ENCODE data around the gene MSH3.

The MSH3 gene

DNA sequence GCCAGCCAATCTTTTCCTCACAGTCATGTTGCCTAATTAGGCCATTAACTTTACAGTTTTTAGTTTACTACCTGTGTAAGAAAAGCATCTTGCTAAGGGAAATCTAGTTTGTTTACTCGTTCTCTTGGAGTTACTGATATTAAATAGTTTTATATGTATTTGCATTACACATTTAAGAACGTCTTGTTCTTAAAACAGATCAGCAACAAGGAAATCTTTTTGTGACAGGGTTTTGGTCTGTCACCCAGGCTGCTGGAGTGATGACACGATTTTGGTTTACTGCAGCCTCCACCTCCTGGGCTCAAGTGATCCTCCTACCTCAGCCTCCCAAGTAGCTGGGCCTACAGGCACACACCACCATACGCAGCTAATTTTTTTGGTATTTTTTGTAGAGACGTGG, 29.2 kb upstream of the MSH3 start:
- no peak overlapping the region for H3K27ac ChIP-seq (ENCODE audit: low read length)
- no peaks in the 10 kb centered on the region for H3K4me1 ChIP-seq (ENCODE audit: control insufficient read depth, low read depth, low read length)
- peaks cover 6% of the 10 kb centered on the region for H3K36me3 ChIP-seq (ENCODE audit: control insufficient read depth, low read depth, low read length)

DNA sequence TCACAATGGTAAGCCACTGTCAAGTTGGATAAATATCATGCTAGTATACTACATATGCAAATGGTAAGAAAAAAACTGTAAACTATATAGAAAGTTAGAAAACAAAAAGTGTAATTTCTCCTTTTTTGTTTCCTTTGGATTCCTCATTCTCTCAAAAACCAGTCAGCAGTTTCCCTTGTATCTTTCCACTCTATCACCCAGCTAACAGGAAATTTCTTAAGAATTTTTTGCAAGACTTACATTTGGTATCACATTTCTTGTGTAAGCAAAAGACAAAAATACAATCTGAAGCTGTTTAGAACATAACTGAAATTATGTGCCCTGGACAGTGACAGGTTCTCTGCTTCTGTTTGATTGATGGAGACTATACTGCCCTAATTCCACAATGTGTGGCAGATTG, 25.2 kb upstream of the MSH3 start:
- Histone ChIP-seq H3K36me3 (ENCODE audit: control insufficient read depth, low read depth, low read length) (peaks cover 11% of the 10 kb centered on the region), H3K4me3 (ENCODE audit: low read length) (no peak overlapping the region), H3K4me1 (ENCODE audit: control insufficient read depth, low read depth, low read length) (no peaks in the 10 kb centered on the region), H3K27me3 (ENCODE audit: control insufficient read depth, insufficient read depth, low read length) (no peaks in the 10 kb centered on the region), H3K9ac (ENCODE audit: low read length) (no peak overlapping the region), H3K27ac (ENCODE audit: low read length) (no peak overlapping the region), H3K9me3 (ENCODE audit: control insufficient read depth, low read depth, low read length) (no peaks in the 10 kb centered on the region)

More for the DNA sequence above, 29.2 kb upstream of the MSH3 start:
- Histone ChIP-seq H3K9ac (ENCODE audit: low read length) (no peak overlapping the region), H3K9me3 (ENCODE audit: control insufficient read depth, low read depth, low read length) (no peaks in the 10 kb centered on the region), H3K4me3 (ENCODE audit: low read length) (no peak overlapping the region), H3K27me3 (ENCODE audit: control insufficient read depth, insufficient read depth, low read length) (no peaks in the 10 kb centered on the region)

- Histone ChIP-seq H3K4me1 (ENCODE audit: control insufficient read depth, low read depth, low read length) (no peaks in the 10 kb centered on the region), H3K9me3 (ENCODE audit: control insufficient read depth, low read depth, low read length) (no peaks in the 10 kb centered on the region), H3K4me3 (ENCODE audit: low read length) (no peak overlapping the region), H3K36me3 (ENCODE audit: control insufficient read depth, low read depth, low read length) (peaks cover 11% of the 10 kb centered on the region), H3K27me3 (ENCODE audit: control insufficient read depth, insufficient read depth, low read length) (no peaks in the 10 kb centered on the region), H3K27ac (ENCODE audit: low read length) (no peak overlapping the region), H3K9ac (ENCODE audit: low read length) (no peak overlapping the region)
Observed at GRCh38 chr5:80631278-80632259, 22.9 kb upstream of the MSH3 start.

- no peaks in the 10 kb centered on the region for H3K4me1 ChIP-seq (ENCODE audit: control insufficient read depth, low read depth, low read length)
- no peak overlapping the region for H3K4me3 ChIP-seq (ENCODE audit: low read length)
- no peaks in the 10 kb centered on the region for H3K9me3 ChIP-seq (ENCODE audit: control insufficient read depth, low read depth, low read length)
- H3K27me3 ChIP-seq (ENCODE audit: control insufficient read depth, insufficient read depth, low read length), result no peaks in the 10 kb centered on the region
- H3K9ac ChIP-seq (ENCODE audit: low read length), result no peak overlapping the region
- peaks cover 17% of the 10 kb centered on the region for H3K36me3 ChIP-seq (ENCODE audit: control insufficient read depth, low read depth, low read length)
- no peak overlapping the region for H3K27ac ChIP-seq (ENCODE audit: low read length)
Observed at GRCh38 chr5:80632700-80633099, 21.8 kb upstream of the MSH3 start.

DNA sequence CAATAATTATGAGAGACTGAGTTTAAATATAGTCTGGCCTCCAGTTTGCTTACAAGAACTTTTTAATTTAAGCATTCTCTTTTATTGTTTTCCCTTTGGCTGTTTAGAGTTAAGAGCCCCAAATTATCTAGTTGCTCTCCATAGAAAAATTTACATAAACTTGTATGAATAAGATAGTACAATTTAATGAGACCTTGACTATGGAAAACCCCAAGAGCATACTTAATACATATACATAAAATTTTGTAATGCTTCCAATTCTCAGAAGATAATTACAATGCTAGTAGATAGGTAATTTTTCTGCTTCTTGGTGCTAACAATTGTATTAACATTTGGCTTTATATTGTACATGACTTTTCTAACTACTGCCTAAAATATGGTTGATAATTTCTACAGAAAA, 20.3 kb upstream of the MSH3 start:
- H3K9me3 ChIP-seq (ENCODE audit: control insufficient read depth, low read depth, low read length), result no peaks in the 10 kb centered on the region
- no peak overlapping the region for H3K27ac ChIP-seq (ENCODE audit: low read length)
- no peaks in the 10 kb centered on the region for H3K4me1 ChIP-seq (ENCODE audit: control insufficient read depth, low read depth, low read length)
- H3K27me3 ChIP-seq (ENCODE audit: control insufficient read depth, insufficient read depth, low read length), result no peaks in the 10 kb centered on the region
- no peak overlapping the region for H3K9ac ChIP-seq (ENCODE audit: low read length)
- peaks cover 27% of the 10 kb centered on the region for H3K36me3 ChIP-seq (ENCODE audit: control insufficient read depth, low read depth, low read length)
- H3K4me3 ChIP-seq (ENCODE audit: low read length), result no peak overlapping the region

DNA sequence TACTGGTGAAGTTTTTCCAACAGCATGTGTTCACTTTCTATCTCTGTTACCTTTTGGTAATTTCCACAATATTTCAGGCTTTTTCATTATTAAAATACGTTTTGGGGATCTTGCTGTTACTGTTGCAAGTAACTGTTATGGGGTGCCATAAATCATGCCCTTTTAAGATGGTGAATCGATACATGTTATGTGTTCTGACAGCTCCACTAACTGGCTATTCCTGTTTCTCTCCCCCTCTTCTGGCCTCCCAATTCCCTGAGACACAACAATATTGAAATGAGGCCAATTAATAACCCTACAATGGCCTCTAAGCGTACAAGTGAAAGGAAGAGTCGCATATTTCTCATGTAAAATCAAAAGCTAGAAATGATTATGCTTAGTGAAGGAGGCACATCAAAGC, 13.1 kb upstream of the MSH3 start:
- no peak overlapping the region for H3K27ac ChIP-seq (ENCODE audit: low read length)
- H3K4me1 ChIP-seq (ENCODE audit: control insufficient read depth, low read depth, low read length), result no peaks in the 10 kb centered on the region
- H3K36me3 ChIP-seq (ENCODE audit: control insufficient read depth, low read depth, low read length), result peaks cover 73% of the 10 kb centered on the region
- no peaks in the 10 kb centered on the region for H3K9me3 ChIP-seq (ENCODE audit: control insufficient read depth, low read depth, low read length)
- no peaks in the 10 kb centered on the region for H3K27me3 ChIP-seq (ENCODE audit: control insufficient read depth, insufficient read depth, low read length)
- H3K9ac ChIP-seq (ENCODE audit: low read length), result no peak overlapping the region
- no peak overlapping the region for H3K4me3 ChIP-seq (ENCODE audit: low read length)

- Histone ChIP-seq H3K9me3 (ENCODE audit: control insufficient read depth, low read depth, low read length) (no peaks in the 10 kb centered on the region), H3K4me3 (ENCODE audit: low read length) (no peak overlapping the region), H3K4me1 (ENCODE audit: control insufficient read depth, low read depth, low read length) (no peaks in the 10 kb centered on the region), H3K9ac (ENCODE audit: low read length) (no peak overlapping the region), H3K36me3 (ENCODE audit: control insufficient read depth, low read depth, low read length) (peaks cover 83% of the 10 kb centered on the region), H3K27ac (ENCODE audit: low read length) (no peak overlapping the region), H3K27me3 (ENCODE audit: control insufficient read depth, insufficient read depth, low read length) (no peaks in the 10 kb centered on the region)
Observed at GRCh38 chr5:80644900-80645299, 9.6 kb upstream of the MSH3 start.

DNA sequence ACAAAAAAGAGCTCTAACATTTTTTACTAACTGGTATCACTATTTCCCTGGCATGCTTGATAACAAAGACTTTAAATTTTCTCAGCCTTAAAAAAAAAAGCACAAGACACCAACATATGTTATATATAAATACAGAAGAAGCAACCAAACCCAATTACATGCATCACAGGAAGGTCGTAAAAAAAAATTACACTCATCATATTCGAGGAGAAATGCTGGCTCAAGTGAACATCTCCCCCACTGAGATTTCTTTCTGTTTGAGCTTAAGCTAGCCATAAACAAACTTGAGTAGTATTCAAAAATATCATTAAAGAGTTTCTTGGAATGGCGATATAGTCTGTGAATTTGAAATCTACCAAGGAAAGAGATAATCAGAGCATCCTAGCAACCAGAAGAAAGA, 7.5 kb upstream of the MSH3 start:
- Histone ChIP-seq H3K4me1 (ENCODE audit: control insufficient read depth, low read depth, low read length) (no peaks in the 10 kb centered on the region), H3K27ac (ENCODE audit: low read length) (no peak overlapping the region), H3K27me3 (ENCODE audit: control insufficient read depth, insufficient read depth, low read length) (no peaks in the 10 kb centered on the region), H3K9ac (ENCODE audit: low read length) (no peak overlapping the region), H3K9me3 (ENCODE audit: control insufficient read depth, low read depth, low read length) (no peaks in the 10 kb centered on the region), H3K36me3 (ENCODE audit: control insufficient read depth, low read depth, low read length) (peaks cover 66% of the 10 kb centered on the region), H3K4me3 (ENCODE audit: low read length) (no peak overlapping the region)

DNA sequence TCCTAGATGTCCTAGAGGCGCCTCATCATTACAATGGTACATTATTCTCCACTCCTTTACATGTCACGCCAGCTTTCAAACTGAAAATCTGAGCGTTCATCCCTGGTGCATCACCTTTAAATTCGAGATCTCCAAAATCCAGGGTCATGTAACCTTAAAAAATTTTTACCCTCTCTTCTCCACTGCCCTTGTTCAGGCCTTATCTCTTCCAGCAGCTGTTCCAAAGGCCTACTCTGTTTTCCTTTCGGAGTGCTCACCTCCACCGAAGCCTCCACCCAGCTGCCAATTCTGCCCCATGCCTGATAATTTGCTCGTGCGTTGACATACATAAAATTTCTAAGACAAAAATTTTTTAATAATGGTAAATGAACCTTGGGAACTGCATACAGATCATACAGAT, 950 bp upstream of the MSH3 start:
- H3K4me3 ChIP-seq (ENCODE audit: low read length), result peak overlapping the region; percentile 99
- H3K27me3 ChIP-seq (ENCODE audit: control insufficient read depth, insufficient read depth, low read length), result no peaks in the 10 kb centered on the region
- H3K27ac ChIP-seq (ENCODE audit: low read length), result no peak overlapping the region
- H3K4me1 ChIP-seq (ENCODE audit: control insufficient read depth, low read depth, low read length), result peaks cover 17% of the 10 kb centered on the region
- no peaks in the 10 kb centered on the region for H3K9me3 ChIP-seq (ENCODE audit: control insufficient read depth, low read depth, low read length)
- H3K9ac ChIP-seq (ENCODE audit: low read length), result peak overlapping the region; percentile 95
- peaks cover 30% of the 10 kb centered on the region for H3K36me3 ChIP-seq (ENCODE audit: control insufficient read depth, low read depth, low read length)

- H3K4me1 ChIP-seq (ENCODE audit: control insufficient read depth, low read depth, low read length), result peaks cover 17% of the 10 kb centered on the region
- no peaks in the 10 kb centered on the region for H3K9me3 ChIP-seq (ENCODE audit: control insufficient read depth, low read depth, low read length)
- peak overlapping the region; percentile 99 for H3K4me3 ChIP-seq (ENCODE audit: low read length)
- peak overlapping the region; percentile 31 for H3K27ac ChIP-seq (ENCODE audit: low read length)
- H3K36me3 ChIP-seq (ENCODE audit: control insufficient read depth, low read depth, low read length), result peaks cover 26% of the 10 kb centered on the region
- H3K9ac ChIP-seq (ENCODE audit: low read length), result peak overlapping the region; percentile 95
- H3K27me3 ChIP-seq (ENCODE audit: control insufficient read depth, insufficient read depth, low read length), result no peaks in the 10 kb centered on the region
Observed at GRCh38 chr5:80654054-80654390, 430 bp upstream of the MSH3 start.

DNA sequence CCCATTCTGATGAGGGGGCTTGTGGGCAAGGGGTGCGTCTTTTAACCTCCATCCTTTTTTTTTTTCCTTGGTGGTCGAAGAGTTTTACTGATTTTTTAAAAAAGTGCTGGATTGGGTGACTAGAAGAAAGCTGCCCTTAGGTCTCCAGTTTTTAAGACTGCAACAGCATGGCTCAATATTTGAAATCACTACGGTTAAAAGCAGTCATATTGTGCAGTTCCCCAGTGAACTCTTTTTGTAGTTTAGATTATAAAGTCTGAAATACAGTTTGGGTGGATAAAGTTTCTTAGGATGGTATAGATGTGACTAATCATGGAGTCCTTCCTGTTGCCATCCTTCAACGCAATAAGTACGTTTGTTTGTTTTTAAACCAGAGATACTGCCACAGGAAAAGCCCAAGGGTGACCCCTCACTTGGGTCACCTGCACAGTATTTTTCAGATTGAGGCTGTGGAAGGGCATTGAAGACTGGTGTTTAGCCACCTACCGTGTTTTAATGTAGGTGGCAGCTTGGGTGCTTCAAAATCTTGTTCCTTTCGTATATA, 851 bp downstream of the MSH3 start:
- H3K27ac ChIP-seq (ENCODE audit: low read length), result peak overlapping the region; percentile 51
- peak overlapping the region; percentile 99 for H3K4me3 ChIP-seq (ENCODE audit: low read length)
- H3K9ac ChIP-seq (ENCODE audit: low read length), result peak overlapping the region; percentile 95
- no peaks in the 10 kb centered on the region for H3K27me3 ChIP-seq (ENCODE audit: control insufficient read depth, insufficient read depth, low read length)
- peaks cover 33% of the 10 kb centered on the region for H3K36me3 ChIP-seq (ENCODE audit: control insufficient read depth, low read depth, low read length)
- H3K4me1 ChIP-seq (ENCODE audit: control insufficient read depth, low read depth, low read length), result peaks cover 17% of the 10 kb centered on the region
- no peaks in the 10 kb centered on the region for H3K9me3 ChIP-seq (ENCODE audit: control insufficient read depth, low read depth, low read length)

- Histone ChIP-seq H3K9ac (ENCODE audit: low read length) (no peak overlapping the region), H3K4me3 (ENCODE audit: low read length) (no peak overlapping the region), H3K4me1 (ENCODE audit: control insufficient read depth, low read depth, low read length) (peaks cover 17% of the 10 kb centered on the region), H3K27me3 (ENCODE audit: control insufficient read depth, insufficient read depth, low read length) (no peaks in the 10 kb centered on the region), H3K9me3 (ENCODE audit: control insufficient read depth, low read depth, low read length) (no peaks in the 10 kb centered on the region), H3K27ac (ENCODE audit: low read length) (no peak overlapping the region), H3K36me3 (ENCODE audit: control insufficient read depth, low read depth, low read length) (peaks cover 34% of the 10 kb centered on the region)
Observed at GRCh38 chr5:80656425-80656824, 2.0 kb downstream of the MSH3 start.

Data from iPS-18a (cell line).